ENCODE measurements around the gene CBX5. TPM values are rescaled to one million over a fixed set of nuclear protein-coding genes. Genes with fewer than 3 reads are reported as not detected.
A peak's percentile ranks its signal among the peaks of the same experiment; 100 is the strongest.

Gene CBX5
- total RNA-seq, 2 experiments from 2014 or later = 125 to 128 TPM

DNA sequence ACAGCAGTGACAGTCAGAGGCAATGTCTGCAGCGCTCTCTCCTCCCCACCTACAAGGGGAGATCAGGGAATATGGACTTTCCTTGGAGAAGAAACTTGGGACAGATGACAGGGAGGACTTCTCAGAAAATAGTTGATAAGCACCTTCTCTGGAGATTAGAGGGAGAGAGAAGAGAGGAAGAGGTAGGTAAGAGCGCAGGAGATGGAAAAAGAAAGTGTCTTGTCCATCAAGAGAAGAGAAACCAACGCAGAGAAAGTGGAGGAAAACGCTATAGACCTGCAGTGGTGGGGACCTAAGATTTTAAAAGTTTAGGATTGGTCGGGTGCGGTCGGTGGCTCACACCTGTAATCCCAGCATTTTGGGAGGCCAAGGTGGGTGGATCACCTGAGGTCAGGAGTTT is 75.6 kb downstream of the CBX5 start:
- no peak overlapping the region for H3K4me3 Mint-ChIP-seq
- no peaks in the 10 kb centered on the region for H3K9me3 Mint-ChIP-seq
- POLR2A ChIA-PET = no interaction called here
- TF ChIP-seq, protein P1, sequence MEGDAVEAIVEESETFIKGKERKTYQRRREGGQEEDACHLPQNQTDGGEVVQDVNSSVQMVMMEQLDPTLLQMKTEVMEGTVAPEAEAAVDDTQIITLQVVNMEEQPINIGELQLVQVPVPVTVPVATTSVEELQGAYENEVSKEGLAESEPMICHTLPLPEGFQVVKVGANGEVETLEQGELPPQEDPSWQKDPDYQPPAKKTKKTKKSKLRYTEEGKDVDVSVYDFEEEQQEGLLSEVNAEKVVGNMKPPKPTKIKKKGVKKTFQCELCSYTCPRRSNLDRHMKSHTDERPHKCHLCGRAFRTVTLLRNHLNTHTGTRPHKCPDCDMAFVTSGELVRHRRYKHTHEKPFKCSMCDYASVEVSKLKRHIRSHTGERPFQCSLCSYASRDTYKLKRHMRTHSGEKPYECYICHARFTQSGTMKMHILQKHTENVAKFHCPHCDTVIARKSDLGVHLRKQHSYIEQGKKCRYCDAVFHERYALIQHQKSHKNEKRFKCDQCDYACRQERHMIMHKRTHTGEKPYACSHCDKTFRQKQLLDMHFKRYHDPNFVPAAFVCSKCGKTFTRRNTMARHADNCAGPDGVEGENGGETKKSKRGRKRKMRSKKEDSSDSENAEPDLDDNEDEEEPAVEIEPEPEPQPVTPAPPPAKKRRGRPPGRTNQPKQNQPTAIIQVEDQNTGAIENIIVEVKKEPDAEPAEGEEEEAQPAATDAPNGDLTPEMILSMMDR (IDR thresholded peaks at IDR 0.05) = no peak
- no peak overlapping the region for H3K27ac Mint-ChIP-seq
- intact Hi-C loops (cut with micrococcal nuclease) = no loop called here
- ATAC-seq (no peak), DNase-seq (no peak)
- no peaks in the 10 kb centered on the region for H3K36me3 Mint-ChIP-seq (ENCODE audit: low read depth)
- H3K4me1 Mint-ChIP-seq (ENCODE audit: low read depth) = no peaks in the 10 kb centered on the region
- H3K27me3 Mint-ChIP-seq = peaks cover 33% of the 10 kb centered on the region
- CTCF ChIA-PET = interaction anchor here (1.0 to 5.5 kb wide), 6 partner anchors 10 to 218 kb away, joined by 4 to 57 read pairs (median 29); partner anchors contain the start of genes HOXC10 and HOXC5

DNA sequence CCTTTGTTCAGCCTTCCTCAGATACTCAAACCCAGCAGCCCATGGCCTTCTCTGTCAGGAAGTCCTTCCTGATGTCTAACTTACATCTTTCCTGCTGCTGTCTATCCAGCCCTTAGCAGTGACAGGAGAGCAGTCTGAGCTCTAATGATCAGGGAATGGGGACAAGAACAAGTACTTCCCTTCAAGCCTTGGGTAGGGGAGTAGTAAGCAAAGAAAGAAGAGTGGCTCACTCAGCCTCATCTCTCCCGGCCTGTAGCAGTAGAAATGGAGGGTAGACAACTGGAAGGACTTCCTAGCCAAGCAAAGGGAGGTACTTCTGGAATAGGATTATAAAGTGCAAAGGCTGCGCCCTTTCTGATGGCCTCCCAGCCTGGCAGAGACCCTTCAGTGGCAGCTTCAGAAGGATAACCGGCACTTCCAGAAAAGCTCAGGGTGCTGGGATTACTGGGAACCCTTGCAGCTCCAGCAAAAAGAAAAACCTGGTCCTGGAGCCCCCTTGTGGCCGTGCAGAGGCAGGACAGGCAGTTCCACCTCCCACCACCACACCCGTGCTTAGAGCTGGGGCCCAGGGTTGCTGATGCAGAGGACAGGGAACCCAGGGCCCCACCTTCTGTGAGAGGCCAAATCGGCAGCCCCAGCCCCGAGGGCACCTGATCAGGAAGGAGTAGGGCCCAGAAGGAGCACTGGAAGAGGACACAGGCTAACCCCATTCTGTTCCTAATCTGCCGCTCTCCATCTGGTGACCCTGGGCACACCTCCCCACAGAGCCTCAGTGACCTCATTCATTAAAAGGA is 78.7 kb downstream of the CBX5 start:
- Mint-ChIP-seq H3K27ac (no peak overlapping the region), H3K27me3 (peaks cover 52% of the 10 kb centered on the region), H3K9me3 (no peaks in the 10 kb centered on the region), H3K36me3 (ENCODE audit: low read depth) (no peaks in the 10 kb centered on the region), H3K4me1 (ENCODE audit: low read depth) (no peaks in the 10 kb centered on the region), H3K4me3 (no peak overlapping the region)
- ChIA-PET POLR2A (no interaction called here), CTCF (interaction anchor here (0.5 to 5.2 kb wide), 41 partner anchors 8 to 267 kb away, joined by 3 to 81 read pairs (median 5); partner anchors contain the start of genes HOXC10, HOXC4, HOXC5 and HOXC8)
- TF ChIP-seq, protein P1 (IDR thresholded peaks at IDR 0.05) = peak; percentile 94
- intact Hi-C loops (cut with micrococcal nuclease) = no loop called here
- DNase-seq = peak; percentile 72
- ATAC-seq = peak; percentile 96

DNA sequence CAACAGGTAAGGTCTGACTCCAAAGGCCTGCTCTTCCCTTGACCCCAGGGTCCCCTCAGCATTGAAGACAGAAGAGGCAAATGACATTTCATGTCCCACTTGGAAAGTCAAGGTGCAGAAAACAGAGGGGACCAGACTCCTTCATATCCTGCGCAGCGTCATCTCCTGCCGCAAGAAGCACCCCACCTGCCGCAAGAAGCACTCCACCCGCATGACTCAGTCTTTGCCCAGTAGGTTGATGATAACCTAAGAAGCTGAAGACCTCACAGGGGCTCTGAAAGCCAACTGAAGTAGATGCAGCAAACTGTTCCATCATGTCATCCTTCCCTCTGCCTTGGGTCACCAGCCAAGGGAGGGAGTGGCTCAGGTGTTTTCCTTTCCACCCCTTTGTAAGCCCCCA is 79.5 kb downstream of the CBX5 start:
- ATAC-seq = no peak
- H3K36me3 Mint-ChIP-seq (ENCODE audit: low read depth) = no peaks in the 10 kb centered on the region
- TF ChIP-seq, protein P1 (IDR thresholded peaks at IDR 0.05) = no peak
- no peak overlapping the region for H3K27ac Mint-ChIP-seq
- POLR2A ChIA-PET = no interaction called here
- no peak for DNase-seq
- H3K9me3 Mint-ChIP-seq = no peaks in the 10 kb centered on the region
- CTCF ChIA-PET = interaction anchor here (1.3 to 5.2 kb wide), 23 partner anchors 9 to 220 kb away, joined by 3 to 81 read pairs (median 12); partner anchors contain the start of genes HOXC10, HOXC4, HOXC5 and HOXC8
- no peaks in the 10 kb centered on the region for H3K4me1 Mint-ChIP-seq (ENCODE audit: low read depth)
- intact Hi-C loops (cut with micrococcal nuclease) = no loop called here
- no peak overlapping the region for H3K4me3 Mint-ChIP-seq
- H3K27me3 Mint-ChIP-seq = peaks cover 56% of the 10 kb centered on the region

DNA sequence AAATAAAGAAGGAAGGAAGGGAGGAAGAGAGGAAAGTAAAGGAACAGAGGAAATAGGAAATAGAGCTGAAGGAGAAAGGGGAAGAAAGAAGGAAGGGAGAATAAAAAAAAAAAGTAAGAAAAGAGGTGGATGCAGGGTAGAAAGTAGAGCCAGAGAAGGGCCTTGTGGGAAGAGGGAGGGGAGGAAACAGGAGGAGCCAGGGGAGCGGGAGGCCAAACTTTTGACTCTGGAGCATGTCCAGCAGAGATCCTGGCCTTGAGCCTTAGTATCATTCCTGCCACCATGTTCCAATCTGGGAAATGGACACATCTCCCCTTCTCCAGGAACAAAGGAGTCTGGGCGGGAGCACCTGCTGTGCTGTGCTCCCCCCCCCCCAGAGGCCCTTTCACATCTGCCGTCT is 80.0 kb downstream of the CBX5 start:
- ATAC-seq = no peak
- H3K36me3 Mint-ChIP-seq (ENCODE audit: low read depth) = no peaks in the 10 kb centered on the region
- H3K4me1 Mint-ChIP-seq (ENCODE audit: low read depth) = no peaks in the 10 kb centered on the region
- CTCF ChIA-PET = interaction anchor here (0.7 to 5.2 kb wide), 11 partner anchors 9 to 350 kb away, joined by 3 to 81 read pairs (median 19); partner anchors contain the start of genes HOXC10, HOXC5, HOXC8 and PDE1B
- H3K27me3 Mint-ChIP-seq = peaks cover 61% of the 10 kb centered on the region
- no peak for DNase-seq
- H3K4me3 Mint-ChIP-seq = no peak overlapping the region
- no peaks in the 10 kb centered on the region for H3K9me3 Mint-ChIP-seq
- POLR2A ChIA-PET = no interaction called here
- H3K27ac Mint-ChIP-seq = no peak overlapping the region
- intact Hi-C loops (cut with micrococcal nuclease) = no loop called here
- TF ChIP-seq, protein P1 (IDR thresholded peaks at IDR 0.05) = no peak

DNA sequence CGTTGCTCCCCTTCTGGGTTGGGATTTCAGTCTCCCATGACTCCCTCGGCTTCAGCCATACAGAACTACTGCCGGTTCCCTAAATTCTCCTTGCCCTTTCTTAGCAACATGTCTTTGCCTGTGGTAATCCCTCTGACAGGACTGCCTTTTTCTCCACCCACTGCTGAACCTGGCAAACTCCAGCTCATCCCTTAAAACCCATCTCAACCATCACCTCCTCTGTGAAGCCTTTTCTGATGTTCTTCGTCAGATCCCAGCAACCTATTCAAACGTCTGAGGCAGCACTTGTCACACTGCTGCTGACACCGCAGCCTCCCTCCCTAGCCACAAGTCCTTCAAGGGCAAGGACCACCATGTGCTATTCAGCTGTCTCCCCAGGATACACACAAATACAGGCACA is 80.9 kb downstream of the CBX5 start:
- TF ChIP-seq, protein P1 (IDR thresholded peaks at IDR 0.05) = no peak
- Mint-ChIP-seq H3K4me3 (no peak overlapping the region), H3K27ac (no peak overlapping the region), H3K27me3 (peaks cover 59% of the 10 kb centered on the region), H3K4me1 (ENCODE audit: low read depth) (no peaks in the 10 kb centered on the region), H3K9me3 (no peaks in the 10 kb centered on the region), H3K36me3 (ENCODE audit: low read depth) (no peaks in the 10 kb centered on the region)
- no peak for ATAC-seq
- no peak for DNase-seq
- intact Hi-C loops (cut with micrococcal nuclease) = no loop called here
- POLR2A ChIA-PET = no interaction called here
- CTCF ChIA-PET = interaction anchor here (0.7 to 5.2 kb wide), 8 partner anchors 9 to 350 kb away, joined by 3 to 45 read pairs (median 6); partner anchors contain the start of genes HOXC10, HOXC5 and PDE1B

Measured in activated CD8-positive, alpha-beta T cell treated with anti-CD3 and anti-CD28 coated beads for 36 hours (primary cell).